GM21423 (cell line): ENCODE results near the gene HNRNPA3.
"Not testable (repeated sequence)": the region's sequence is repeated elsewhere in the genome, so short reads cannot be mapped to it uniquely, and the experiment has no call there.

Experiments used
- ATAC-seq: cut with Tn5 transposase; IDR thresholded peaks from one replicate; pipeline ENCODE4 v1.9.1; 2021; ENCODE audit warnings: mild to moderate bottlenecking, moderate library complexity; ENCODE audit not compliant: unreplicated experiment

Gene HNRNPA3

DNA sequence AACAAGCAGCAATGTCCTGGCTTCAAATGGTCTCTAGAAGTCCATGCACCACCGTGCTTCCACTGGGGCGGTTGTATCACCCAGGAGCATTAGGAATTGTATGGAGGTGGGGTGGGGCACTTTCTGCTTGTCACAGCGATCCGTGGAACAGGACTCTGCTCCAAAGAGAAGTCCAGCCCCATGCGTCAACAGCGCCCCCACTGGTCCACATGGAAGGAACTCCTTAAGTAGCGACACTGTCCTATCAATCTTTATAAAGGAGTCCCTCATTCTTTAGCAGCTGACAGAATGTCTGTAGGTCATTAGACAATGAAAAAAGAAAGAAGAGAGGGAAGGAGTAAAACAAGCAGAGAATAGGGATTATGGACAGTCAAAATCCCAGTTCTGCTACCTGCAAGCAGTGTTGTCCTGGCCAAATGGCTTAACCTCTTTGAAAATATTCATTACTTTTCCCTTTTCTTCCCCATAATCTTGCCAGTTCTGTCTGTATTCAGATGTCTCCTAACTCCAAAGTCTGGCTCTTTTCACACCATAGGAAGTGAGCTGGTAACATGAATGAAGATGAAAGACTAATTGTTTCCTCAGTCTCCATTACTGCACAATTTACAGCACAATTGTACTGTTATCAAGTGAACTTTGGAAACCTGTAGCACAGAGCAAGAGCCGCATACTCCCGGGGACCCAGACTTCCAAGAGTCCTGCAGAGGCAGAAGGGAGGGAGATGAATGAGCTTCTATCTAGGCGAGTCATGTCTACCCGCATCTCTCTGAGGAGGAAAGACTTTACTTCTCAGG lies 42.0 kb downstream of the HNRNPA3 start:
- ATAC-seq, result no peak

DNA sequence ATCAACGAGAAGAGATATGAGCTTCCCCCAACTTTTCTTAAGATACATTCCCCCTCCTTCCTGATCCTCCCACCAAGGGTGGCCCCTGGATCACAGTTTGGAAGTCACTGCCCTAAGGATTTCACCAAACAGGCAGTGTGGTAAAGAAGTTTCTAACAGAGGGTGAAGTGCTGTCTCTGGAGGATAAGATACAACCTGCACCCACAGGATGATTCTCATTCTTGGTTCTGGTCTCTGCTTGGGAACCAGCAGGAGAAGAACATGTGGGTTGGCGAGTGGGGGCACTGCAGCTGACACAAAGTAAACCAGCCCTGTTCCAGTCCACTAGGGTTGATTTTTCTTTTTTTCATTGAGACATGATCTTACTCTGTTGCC lies 42.6 kb downstream of the HNRNPA3 start:
- ATAC-seq, result no peak

DNA sequence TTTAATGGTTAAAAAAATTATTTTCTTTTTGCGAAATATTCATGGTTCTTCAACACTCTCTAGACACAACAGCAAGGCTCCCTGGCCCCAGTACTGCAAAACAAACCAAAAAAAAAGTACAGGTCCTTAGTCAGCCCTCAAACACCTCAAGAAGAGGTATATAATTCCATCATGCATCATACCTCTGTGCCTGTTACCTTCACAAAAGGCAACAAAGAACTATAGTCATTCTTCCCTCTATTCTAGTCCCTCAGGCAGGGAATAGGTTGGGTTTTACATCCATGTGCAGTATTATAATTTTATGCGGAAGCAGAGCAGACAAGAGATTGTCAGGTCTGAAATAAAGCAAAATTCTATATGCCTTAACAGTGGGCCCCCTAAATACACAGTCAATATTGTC lies 43.4 kb downstream of the HNRNPA3 start:
- ATAC-seq, result no peak

DNA sequence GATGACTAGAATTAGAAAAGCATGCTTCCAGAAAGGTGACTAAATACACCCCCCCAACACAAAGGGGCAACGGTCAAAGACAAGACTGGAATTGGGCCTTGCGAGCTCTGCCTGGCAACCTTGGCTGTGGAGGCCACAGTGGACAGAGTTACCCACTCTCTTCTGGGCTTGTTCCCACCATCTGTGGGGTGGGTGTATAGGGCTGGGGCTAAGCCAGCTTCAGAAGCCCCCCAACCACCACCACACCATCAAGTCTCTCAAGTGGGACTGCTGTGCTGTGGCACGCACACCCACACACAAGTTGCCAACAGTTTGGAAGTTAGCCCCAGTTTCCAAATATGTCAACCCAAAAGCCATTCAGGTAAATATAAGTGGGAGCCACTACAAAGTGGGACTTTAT lies 44.1 kb downstream of the HNRNPA3 start:
- ATAC-seq, result no peak

DNA sequence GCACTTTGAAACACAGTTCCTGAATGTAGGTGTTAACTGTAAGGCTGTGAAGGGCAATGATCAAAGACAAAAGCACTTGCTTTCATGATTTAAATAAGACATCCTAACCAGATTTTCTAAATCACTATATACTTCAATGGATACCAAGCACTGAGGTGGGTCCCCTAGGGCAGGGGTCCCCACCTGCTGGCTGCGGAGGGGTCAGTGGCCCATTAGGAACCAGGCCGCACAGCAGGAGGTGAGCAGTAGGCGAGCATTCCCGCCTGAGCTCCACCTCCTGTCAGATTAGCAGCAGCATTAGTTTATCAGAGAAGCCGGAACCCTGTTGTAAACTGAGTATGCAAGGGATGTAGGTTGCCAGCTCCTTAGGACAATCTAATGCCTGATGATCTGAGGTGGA lies 44.9 kb downstream of the HNRNPA3 start:
- no peak for ATAC-seq

DNA sequence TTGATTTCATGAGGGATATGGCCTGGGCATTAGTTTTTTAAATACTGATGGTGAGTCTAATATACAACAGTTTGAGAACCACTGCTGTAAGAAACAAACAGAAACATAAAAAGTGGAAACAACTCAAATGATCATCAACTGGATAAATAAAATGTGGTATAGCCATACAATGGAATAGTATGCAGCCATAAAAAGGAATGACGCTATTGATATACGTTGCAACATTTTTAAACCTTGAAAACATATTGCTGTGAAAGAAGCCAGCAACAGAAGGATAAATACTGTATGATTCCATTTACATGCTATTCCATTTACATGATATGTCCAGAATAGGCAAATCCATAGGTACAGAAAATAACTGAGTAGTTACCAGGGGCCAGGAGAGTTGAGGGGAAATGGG lies 45.5 kb downstream of the HNRNPA3 start:
- no peak for ATAC-seq

DNA sequence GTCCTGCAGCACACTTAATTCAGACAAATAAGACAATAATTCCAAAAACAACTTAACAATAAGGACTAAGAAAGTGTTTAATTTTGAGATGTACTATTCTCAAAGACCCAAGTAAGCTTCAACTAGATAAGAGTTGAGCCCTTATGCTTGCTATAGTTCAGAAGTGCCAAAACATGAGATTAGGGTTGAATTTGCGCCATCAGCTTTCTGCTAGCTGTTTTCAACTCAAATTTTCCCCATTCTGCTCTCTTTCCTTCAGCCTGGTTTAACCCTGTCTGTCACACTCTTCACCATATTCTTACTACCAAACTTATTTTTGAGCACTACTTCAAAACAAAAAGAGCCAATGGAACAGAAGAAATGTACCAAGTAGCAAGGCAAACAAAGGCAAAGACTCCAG lies 47.8 kb downstream of the HNRNPA3 start:
- ATAC-seq, result no peak

DNA sequence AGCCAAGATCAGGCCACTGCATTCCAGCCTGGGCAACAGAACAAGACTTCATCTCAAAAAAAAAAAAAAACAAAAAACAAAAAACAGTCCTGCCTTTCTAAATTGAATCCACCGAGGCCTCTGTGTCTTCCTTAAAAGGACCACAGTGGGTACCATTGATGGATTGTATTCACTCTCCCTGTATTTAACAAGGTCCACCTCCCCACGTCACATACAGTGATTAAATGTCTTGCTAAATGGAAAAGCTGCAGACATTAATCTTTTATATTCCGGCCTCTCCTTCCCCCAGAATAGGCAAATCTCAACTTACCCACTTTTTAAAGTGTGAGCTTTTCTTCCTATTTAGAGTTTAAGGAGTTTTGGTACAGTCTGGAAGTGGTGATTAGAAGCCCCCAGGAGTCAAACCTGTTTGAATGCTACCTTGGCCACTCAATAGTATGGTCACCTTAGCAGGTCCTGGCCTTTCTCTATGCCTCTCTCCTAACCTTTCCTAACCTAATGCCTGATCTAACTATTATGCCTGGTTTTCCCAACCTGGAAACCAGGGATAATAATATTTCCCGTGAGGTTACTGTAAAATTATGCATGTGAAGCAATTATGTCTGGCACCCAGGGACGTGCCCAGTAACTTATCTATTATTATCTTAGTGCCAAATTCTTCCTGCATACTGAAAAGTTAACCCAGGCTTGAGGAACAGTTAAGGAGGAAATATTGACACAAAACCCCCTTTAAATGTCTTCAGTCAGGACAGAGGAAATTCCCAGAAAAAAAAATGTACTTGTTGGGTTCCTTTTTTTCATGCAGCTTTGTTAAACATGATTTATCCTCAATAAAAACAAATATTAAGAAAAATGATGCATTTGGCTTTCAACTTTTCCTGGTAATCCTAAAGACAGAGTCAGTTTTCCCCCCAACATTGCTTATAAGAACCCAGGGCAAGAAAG lies 48.8 kb downstream of the HNRNPA3 start:
- no peak for ATAC-seq

DNA sequence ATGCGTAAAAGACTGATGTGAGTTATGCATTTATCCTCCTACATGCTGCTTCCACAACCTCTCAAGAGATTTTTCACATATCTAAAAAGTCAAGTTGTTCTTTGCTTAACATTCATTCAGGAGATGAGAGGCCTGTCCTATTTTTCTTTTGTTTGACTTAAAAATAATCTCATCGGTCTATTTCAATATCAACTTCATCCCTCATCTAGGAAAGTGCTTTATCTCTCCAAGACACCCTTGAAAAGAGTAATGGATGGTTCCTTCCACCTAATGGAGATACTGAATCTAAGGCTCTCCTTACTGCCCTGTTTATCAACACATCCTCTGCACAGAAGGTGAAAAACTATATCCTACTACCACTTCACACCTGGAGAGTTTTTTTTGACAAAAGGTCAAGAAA lies 49.5 kb downstream of the HNRNPA3 start:
- ATAC-seq, result no peak

DNA sequence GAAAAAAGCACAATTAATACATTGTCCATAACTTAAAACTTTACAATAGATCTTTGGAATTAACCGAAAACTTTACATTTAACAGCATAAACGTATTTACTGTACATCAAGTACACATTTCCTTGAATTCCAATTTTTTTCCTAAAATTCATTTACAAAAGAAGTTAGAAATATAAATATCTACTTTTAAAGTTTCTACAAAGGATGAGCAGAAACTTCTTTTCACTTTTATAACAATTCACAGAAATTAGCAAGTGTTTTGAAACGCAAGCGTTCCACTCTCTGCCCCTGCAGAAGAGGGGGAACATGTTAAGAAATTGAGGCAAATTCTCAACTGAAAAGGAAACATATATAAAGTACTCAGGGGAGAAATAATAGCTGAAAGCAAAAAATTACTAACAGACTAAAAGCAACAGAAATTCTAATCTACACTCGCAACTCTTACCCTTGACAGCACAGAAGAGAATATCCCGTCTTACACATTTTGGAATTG lies 50.4 kb downstream of the HNRNPA3 start:
- no peak for ATAC-seq

DNA sequence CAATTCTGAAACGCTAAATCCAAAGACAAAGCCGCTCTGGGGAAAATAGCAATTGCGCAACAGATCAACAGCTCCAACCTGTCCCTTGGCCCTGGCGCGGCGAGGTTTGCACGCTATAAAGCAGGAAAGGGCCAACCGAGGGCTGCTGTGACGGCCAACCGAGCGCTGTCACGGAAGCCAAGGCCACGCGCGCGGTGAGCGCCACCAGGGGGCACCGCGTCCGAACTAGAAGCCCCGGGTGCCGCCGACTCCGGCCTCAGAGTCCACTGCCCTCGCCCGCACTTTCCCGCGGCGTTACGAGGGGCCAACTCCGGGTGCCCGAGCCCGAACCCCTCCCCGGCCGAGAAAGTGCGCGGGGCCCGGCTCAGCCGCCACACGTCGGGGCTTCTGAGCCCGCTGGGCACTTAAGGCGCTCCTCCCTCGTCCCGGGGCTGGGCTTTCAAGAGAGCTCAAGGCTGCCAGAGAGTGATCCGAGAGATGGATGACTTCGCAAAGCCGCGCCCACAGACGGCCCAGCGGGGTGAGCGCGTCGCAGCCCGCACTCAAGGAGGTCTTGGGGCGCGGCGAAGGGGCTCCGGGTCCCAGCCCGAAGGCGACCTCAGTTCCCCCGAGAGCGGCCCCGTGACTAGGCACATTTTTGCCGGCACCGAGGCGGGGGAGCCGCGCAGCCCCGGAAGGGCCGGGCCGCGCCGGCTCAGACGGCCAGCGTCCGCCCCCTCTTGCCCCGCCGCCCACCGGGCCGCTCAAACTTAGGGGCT lies 51.0 kb downstream of the HNRNPA3 start:
- ATAC-seq, result peak; percentile 48

DNA sequence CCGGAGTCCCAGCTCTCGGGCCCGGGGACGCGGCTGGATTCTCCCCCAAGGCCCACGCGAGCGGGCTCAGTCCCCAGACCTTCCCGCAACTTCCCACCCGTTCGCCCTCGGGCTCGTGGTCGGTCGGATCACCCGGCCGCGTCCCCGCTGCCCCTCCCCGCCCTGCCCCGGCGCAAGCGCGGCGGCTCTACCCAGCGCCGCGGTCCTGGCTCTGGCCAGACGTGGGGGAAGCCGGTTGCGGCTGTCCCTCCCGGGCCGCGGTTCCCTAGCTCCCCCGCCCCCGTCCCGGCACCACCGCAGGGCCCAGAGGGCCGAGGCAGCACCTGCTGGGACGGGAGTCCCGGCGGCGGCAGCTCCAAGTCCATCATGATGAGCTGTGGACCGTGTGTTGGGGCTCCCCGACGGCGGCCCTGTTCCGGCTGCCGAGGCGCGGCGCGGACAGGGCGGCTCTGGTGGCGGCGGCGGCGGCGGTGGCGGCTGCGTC lies 51.7 kb downstream of the HNRNPA3 start:
- peak; percentile 13 for ATAC-seq

DNA sequence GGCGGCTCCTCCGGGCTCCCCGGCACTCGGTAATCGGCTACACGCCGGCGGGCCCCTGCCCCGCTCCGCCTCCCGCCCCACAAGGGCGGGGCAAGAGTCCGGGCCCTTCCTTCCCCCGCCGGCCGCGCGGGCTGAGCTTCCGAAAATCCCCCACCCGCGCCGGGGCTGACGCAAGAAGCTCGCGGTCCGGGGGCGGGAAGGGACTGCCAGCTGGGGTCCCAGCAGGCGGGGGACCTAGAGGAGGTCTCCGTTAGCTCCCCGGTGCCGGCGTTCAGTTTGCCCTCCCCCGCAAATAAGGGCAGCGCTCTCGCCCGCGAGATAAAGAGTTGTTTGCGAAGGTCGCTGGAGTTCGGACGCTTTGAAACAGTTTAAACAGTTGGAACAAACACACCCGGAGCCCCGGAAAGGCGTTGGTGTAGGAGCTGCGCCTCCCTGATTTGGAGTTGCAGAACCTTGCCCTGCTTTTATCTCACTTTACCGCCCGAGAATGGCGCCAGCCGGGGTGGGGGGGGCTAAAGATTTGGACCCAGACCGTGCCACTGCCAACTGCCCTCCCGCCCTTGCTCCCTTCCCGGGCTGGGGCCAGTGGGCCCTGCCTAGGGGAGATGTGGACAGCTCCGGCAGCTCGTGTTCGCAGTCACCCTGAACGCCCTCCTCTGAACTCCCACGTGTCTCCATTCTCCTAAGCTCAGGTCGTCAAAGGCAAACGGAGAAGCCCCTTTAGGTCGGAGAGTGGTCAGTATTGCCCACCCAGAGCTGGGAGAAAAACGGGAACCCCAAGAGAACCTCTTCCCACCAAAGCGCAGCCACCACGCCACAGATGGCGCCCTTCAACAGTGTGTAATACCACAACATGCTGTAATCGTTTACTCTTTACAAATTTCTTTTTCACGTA lies 52.3 kb downstream of the HNRNPA3 start, which contains the start of gene NFE2L2:
TSS of gene NFE2L2 (minus strand) at position 35 of the 895 bp plus-strand sequence. CDS start 151 bp downstream, outside the sequence.
- peak; percentile 57 for ATAC-seq

DNA sequence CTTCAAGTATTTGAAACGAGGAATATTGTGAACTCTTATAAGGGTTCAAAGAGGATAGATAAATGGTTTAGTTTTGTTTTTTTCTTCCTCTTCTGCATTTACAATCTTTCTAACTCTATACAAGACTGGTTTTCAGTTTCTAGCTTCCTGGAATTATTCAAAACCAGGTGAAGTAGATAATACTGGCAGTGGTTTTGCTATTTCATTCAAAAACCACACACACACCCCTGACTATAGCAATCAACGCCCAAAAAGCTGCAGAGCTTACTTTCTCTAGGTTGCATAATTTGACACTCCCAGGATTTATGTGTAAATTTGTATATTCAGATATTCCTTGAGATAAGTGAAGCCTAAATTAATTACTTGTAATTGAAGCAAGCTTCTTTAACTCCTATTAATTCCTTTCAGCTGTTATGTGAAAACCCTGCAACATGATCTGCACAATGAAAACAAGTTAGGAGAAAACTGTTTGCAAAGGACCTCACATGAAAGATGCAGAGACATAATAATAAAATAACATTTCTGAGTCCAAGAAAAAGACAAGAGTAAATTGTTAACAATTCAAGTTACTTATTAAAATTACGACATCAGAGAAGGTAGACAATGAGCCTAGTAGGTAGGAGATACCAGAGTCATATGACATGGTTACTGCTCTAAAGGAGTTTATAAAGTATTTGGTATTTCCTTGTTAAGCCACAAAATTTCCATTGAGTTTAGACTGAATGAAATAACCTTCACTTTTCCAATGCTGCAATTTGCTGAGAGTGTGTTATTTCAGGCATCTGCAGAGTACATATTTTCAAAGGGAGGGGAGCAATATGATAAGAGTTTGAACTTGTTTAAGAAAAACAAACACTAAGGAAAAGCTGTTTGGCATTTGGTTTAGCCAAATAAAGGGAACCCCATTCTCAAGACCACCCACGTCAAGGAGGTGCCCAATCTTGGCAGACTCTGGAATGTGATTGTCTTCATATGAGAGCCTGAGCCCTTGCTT lies 53.5 kb downstream of the HNRNPA3 start:
- no peak for ATAC-seq

DNA sequence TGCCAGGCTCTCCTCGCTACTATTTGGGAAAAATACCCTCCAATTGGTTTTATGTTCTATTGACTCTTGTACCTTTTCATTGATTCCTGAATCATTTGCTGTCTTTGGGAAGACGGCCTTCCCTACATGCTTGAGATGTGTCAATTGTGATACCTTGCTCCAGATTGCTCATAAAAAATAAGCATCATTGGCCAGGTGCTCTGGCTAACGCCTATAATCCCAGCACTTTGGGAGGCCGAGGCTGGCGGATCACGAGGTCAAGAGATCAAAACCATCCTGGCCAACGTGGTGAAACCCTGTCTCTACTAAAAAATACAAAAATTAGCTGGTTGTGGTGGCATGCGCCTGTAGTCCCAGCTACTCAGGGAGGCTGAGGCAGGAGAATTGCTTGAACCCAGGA lies 54.4 kb downstream of the HNRNPA3 start:
- ATAC-seq, result not testable (repeated sequence)

DNA sequence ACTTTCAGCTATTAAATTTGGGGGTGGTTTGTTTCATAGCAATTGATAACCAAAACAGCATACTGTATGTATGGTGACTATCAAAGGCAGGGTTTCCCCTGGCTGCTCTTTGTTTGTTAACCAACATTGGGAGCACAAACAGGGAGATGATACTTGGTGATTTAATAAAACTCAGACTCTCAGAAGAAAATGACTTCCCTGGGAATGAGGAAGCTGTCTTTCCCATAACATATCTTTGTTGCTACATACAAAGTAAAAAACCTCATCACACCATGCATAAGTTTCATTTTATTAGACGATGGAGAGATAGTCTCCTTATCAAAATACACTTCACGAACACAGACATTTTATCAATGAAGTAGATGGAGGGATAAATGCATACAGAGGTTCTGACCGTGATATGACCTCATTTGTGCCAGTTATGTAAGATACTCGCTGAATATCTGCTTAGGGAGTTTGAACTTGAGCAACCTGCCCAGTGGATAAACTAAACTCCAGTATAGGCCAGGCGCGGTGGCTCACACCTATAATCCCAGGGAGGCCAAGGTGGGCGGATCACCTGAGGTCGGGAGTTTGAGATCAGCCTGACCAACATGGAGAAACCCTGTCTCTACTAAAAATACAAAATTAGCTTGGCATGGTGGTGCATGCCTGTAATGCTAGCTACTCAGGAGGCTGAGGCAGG lies 55.7 kb downstream of the HNRNPA3 start:
- ATAC-seq, result no peak

DNA sequence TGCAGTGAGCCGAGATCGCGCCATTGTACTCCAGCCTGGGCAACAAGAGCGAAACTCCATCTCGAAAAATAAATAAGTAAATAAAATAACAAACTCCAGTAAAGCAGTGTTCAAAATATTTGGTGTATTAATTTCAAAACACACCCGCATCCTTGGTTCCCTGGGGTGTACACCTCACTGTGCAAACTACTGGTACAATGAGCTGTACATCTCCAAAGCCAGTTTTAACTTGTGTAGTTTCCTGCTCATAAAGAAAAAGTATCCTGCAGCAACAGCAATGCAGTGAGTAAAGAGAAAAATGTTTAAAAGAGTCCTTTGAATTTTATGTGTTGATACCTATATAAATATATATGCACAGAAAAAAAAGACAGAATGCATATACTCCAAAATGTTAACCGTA lies 56.3 kb downstream of the HNRNPA3 start:
- ATAC-seq, result no peak

DNA sequence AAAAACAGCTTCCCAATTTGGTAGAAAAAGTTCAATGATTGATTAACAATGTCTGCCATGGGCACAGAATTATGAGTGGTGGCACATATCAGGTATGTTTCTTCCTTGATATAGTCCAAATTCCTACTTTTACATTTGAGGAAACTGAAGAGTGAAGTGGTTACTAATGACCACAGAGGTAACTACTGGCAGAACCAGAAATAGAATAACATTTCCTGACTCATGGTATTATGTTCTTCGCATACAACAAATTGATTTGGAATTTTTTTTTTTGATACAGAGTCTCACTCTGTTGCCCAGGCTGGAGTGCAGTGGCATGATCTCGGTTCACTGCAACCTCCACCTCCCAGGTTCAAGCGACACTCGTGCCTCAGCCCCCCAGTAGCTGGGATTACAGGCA lies 57.9 kb downstream of the HNRNPA3 start:
- no peak for ATAC-seq
